ENCODE data around the gene OR4D2.

DNA sequence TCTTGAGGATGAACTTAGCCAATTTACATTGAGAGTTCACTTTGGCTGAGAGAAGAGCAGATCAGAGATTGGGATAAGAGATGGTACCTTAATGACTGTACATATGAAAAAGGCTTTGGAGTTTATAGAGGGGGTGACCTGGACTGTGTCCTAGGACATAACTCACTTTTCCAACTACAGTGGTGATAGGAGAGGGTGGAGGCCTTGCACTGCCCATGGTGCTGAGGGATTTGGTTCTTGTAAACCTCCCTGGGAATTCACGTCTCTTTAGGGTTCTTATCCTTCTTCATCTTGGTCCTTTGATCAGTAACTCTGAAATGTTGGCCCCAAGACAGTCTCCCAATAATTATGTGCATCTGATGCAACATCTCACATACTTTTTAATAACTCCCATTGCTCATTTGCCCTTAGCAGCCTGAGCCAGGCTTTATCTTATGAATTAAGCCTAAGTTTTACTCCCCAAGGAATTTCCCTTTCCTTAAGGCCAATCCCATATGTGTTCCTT lies 18.8 kb upstream of the OR4D2 start, which contains the start of gene OR4D1:
- TF ChIP-seq POLR2A (IDR thresholded peaks at IDR 0.05) = no peak
- TF ChIP-seq, protein P1, sequence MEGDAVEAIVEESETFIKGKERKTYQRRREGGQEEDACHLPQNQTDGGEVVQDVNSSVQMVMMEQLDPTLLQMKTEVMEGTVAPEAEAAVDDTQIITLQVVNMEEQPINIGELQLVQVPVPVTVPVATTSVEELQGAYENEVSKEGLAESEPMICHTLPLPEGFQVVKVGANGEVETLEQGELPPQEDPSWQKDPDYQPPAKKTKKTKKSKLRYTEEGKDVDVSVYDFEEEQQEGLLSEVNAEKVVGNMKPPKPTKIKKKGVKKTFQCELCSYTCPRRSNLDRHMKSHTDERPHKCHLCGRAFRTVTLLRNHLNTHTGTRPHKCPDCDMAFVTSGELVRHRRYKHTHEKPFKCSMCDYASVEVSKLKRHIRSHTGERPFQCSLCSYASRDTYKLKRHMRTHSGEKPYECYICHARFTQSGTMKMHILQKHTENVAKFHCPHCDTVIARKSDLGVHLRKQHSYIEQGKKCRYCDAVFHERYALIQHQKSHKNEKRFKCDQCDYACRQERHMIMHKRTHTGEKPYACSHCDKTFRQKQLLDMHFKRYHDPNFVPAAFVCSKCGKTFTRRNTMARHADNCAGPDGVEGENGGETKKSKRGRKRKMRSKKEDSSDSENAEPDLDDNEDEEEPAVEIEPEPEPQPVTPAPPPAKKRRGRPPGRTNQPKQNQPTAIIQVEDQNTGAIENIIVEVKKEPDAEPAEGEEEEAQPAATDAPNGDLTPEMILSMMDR (IDR thresholded peaks at IDR 0.05) = no peak
